Daoy (cell line): ENCODE measurements around the gene C3orf18. TPM values are rescaled to one million over a fixed set of nuclear protein-coding genes. Genes with fewer than 3 reads are reported as not detected.

Source experiments
- DNase-seq: peaks from one replicate; pipeline ENCODE4 v3.0.0-alpha.2; 2015; ENCODE audit warnings: low read depth
- total RNA-seq: library from RNA; depleted of rRNA; stranded (reverse); fragments of >200 nt; shearing (Covaris generic); gene quantifications from 2 replicates; pipeline ENCODE4 v1.2.3, GENCODE V29; 2014

C3orf18 gene
- total RNA-seq, 1 experiment from 2014 or later = 2.6 TPM

DNA sequence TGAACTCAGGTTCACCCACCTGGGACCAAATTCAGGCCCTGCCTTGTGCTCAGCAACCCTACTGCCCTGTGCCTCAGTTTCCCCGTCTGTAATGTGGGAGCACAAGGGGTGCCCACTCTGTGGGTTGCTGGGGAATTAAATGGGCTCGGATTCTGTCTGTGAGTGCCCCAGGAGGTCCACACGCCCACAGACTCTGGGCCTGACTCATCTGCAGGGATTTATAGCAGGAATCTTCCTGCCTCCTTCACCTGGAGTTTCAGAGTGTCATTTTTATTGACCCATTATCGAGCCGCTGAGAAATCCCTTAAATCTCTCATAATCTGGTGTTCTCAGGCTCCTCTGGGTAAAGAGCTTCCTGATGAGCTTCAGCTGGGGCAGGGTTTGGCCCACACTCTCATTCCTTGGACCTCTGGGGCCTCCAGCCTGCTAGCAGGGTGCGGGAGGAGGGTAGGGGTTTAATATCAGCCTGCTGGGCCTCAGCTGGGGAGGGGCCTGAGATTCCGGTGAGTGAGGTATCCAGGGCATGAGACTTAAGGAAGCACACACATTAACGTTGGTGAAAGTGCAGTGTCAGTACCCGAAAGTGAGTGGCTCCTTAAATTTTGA lies 16.4 kb downstream of the C3orf18 start:
- DNase-seq = no peak

DNA sequence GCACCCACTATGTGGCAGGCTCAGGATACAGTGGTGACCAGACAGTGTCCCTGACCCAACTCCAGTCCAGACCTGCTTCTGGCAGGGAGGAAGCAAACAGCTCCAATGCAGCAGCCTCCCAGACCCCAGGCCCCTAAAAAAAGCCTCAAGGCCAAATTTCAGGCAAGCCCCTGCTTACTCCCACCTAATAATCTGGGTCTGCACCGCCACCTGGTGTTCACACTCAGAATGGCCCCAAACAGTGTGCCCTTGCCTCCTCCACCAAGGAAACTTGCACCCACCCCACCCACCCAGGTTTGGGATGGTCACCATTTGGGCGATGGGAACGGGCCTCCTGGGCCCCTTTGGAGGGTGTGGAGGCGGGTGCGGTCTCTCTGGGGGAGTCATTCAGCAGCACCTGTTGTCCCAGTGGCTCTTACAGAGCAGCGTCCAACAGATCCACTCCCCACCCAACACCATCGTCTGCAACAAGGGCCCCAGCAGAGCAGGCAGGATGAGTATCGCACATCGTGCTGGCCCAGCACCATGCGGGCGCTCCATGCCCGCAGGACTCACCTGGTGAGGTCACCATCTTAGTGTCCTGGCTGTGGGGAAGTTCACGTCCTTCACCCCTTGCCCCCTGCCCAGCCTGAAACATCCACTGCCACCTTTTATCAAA lies 17.3 kb downstream of the C3orf18 start:
- DNase-seq = peak; percentile 34

DNA sequence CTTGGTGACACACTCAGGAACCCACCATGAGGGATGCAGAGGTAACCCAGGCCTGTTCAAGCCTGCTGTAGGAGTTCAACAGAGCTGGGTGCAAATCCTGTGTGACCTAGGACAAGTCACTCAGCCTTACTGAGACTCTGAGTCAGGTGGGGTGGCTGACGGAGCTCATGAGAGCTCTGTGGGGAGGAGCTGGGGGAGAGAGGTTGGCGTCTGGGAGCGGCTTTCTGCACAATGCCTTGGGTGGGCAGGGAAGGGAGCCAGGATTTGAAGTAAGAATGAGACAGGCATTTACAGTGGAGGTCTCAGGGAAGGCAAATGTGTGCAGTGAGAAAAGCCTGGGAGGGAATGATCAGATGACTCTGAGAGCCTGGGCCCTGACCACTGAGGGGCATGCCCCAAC lies 18.3 kb downstream of the C3orf18 start:
- DNase-seq = no peak

DNA sequence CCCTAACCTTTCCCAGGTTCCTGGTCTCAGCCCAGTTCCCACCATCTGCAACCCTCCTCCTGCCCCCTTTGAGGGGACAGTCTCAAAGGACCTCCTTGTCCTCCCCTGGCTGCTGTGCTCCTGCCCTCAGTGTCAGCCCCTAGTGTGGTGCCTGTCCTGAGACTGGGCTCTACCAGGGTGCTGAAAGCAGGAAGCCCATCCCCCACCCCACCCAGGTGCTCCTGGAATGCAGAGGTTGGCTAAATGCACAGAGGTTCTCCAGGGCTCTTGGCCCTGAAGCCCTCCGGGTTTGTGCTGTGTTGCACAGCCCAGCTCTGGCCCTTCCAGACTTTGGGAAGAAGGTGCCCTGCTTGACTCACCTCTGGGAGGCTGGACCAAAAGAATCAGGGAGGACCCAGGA lies 21.8 kb downstream of the C3orf18 start:
- DNase-seq = no peak

DNA sequence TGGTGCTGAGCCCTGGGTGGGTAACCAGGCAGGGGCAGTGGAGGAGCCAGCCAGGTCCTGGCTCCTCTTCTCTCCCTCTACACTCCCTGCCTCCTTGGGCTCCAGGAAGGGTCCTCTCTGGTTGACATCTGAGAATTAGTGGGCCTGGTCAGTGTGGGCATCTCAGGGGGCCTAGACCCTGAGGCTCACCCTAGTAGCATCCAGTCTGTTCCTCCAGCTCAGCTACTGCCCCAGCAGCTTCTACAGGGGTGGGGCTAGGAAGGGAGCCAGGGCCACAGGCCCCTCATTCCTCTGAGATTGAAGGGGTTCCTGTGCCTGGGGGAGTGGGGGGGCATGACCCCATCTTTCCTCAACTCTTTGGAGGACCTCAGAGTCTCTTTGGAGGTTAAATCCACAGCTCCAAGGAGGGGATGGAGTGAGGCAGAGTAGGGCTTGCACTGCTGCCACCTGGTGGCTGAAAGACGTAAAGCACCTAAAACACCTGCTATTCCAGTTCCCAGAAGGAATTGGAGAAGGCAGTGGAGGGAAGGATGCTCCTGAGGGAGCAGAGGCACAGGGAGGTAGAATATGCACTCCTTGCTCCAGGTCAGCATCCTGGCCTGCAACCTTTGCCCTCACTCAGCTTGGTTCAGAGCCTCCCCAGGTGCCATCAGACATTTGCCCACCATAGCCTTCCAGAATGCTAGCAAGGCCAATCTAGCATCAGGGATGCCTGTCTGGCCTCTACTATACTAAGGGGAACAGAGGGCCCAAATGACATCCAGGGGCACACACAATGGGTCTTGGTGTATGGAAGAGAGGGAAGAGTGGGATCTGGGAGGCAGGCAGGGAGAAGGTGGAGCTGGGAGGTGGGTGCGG lies 25.1 kb downstream of the C3orf18 start:
- DNase-seq = peak; percentile 49

DNA sequence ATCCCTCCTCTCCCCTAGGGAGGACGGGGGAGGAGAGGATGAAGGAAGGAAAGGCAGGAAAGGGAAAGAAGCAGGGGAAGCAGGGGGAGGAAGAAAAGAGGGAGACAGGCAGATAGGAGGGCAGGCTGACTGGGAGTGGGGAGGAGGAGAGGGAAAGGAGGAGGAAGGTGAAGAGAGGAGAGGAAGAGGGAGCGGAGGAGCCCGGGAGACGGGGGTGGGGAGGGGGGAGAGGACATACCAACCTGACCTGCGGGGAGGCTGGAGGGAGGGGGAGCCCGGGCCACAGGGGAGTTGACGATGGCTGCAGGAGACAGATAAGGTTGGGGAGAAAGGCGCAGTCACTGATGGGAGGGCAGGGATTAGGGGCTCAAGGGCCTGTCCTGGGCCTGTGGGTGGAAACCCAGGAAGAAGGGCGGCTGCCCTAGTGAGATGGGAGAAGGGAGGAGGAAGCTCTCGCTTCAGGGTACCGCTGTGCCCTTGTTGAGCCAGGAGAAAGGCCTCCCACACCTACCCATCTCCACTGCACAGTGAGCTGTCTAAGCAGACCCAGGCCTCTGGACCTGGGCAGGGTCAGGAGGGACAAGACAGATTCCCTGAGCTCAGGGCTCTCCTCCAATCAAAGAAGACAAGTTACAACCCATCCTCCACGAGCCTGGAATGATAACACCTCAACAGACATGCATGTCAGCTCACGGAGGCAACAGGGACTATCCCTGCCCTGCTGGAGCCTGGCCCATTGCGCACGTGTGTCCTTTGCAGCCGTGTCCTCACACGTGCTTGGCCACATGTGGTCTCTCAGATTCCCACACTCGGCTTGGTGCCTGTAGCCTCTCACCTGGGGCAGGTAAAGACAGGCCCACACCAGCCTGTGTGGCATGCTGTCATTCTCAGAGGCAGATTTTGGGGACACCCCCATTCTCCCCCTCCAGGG lies 27.9 kb downstream of the C3orf18 start:
- DNase-seq = no peak

DNA sequence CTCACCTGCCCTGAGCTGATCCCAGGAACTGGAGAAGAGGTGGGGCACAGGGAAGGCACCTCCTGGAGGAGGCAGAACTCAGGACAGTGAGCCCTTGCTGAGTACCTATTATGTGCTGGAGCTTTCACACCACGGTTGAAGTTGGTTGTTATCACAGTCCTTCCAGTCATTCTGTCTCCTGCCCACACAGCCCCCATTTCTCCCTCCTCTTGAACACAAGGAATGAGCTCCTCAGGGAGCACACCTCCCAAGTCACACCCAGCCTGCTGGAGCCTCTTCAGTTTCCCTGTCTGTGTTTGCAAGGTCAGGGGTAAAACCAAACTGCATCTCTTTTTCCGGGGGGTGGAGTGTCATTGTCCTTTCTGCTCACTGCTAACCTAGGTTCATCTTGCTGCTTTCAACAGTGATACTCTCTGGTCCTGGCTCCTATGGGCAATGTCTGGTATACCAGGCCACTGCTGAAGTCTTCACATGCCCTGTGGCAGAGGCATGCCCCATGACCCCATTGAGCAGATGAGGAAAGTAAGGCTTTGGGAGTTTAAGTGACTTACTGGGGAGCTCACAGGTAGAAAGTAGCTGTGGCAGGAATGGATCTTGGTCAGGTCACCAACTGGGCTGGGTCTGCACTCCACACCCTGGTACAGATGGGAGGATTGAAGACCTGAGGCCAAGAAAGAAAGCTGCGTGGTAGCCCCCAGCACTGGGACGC lies 30.0 kb downstream of the C3orf18 start:
- DNase-seq = no peak

DNA sequence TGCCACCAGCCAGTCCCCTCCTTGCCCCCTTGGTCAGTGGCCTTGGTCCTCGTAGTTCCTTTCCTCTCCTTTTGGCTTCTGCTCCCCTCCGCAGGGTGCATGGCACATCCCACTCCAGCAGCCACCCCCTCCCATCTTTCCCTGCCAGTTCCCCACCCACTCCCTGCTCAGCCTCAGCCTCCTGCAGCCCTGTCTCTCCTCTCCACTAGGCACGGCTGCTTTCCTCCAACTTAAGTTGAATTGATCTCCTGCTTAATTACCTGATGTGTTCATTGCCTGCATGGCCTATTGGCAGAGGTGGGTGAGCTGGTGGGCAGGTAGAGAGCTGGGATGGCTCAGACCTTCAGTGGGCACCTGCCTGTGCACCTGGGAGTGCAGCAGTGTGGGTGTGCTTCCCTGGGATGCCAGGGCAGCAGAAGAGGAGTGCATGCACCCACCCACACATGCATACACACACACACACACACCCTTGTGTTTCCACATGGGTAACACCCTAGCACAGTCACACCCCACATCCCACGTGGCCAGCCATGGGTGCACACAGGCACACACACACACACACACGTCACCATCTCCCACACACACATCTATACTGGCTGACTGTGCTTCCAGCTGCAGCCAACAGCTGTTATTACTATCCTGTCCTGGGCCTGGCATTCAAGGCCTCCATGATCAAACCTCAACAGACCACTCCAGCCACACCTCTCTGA lies 30.9 kb downstream of the C3orf18 start:
- no peak for DNase-seq

DNA sequence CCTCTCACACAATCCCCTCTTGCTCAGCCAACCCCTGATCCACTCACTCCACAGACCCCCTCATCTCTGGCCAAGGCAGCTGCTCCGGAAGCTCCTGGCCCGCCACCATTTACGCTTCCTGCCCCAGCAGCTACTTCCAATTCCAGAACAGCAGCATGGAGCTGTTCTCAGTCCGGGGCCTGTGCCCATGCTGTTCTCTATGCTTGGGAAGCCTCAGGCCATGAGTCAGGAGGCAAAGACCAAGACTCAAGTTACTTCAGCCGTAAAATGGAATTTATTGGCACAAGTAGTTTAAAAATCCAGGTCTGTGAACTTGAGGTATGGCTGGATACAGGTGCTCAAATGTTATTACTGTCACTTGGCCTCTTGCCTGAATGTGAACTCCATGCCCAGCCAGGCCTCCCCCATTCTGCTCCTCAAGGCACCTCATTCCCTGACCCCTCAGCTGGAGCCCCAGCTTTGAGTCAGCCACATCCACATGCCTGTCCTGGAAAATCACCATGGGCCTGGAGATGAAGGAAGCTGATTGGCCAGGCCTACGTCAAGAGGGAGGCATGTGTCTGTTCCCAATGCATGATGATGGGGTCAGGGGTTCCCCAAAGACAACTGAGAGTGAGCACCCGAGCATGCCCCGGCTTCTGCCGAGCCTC lies 32.7 kb downstream of the C3orf18 start:
- DNase-seq = no peak

DNA sequence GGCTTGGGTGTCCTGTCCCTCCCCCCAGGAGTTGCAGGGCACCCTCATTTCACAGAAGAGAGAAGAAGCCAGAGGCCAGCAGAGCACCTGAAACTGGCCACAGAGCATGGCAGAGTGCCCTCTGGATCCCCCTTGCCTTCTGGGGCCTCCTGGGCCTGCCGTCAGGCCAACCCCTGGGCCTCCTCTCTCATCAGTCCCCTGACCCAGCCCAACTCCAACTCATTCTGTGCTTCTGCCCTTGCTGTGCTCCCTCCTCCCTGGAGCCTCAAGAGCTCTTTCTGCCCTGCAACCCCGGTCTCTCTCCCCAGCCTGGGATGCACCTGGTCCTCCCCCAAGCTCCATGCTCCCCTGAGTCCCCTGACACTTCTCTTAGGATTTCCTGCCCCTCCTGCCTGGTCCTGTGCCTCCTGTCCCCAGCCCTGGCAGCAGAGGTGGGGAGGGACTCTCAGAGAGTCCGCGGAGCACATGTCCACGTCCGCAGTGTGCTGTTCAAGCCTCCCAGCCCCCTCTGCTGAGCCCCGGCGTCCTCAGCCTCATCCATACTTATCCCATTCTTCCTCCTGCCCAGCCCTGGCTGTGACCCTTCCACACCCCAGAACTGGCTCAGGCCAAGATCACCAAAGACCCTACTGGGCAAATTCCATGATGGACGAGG lies 33.6 kb downstream of the C3orf18 start:
- DNase-seq = no peak

DNA sequence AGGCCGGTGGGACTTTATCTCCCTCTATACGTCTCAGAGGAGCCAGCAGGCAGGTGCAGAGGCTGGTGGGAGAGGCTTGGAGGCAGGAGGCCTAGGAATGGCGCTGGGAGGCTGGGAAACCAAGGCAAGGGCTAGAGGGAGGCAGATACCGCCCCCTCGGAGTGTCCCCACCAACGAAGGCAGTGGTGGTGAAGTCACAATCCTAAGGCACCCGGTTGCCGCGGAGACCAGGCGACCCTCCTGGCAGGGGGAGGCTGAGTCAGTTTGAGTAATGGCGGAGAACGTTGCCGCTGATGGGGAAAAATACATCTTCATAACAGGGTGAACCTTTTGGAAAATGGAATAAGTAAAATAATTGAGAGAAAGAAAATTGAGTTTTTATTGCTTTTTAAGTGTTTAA lies 34.2 kb downstream of the C3orf18 start:
- no peak for DNase-seq

DNA sequence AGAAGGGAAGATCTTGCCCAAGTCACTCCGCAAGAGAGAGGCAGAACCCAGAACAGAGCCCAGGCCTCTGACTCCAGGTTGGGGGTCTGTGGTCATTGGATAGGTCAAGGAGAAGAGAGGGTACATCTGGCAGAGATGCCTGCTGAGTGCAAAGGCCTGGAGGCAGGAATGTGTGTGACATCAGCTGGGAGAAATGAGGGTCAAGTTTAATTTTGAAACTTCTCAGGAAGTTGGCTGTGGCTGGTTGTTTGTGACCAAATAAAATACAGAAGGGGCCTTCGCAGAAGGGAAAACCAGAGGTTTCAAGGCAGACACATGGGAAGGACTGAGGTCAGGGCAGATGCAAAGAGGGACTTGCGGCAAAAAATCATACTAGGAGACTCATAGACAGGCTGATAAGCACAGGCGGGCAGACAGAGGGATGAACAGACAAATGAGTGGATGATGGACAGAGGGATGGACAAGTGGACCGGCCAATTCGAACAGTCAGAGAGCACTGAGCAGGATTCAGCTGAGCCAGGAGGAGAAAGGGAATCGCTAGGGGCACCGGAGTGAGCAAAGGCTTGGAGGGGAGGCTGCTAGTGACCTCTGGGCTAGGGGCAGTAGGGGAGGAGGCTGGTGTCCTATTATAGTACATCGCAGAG lies 35.4 kb downstream of the C3orf18 start:
- no peak for DNase-seq

DNA sequence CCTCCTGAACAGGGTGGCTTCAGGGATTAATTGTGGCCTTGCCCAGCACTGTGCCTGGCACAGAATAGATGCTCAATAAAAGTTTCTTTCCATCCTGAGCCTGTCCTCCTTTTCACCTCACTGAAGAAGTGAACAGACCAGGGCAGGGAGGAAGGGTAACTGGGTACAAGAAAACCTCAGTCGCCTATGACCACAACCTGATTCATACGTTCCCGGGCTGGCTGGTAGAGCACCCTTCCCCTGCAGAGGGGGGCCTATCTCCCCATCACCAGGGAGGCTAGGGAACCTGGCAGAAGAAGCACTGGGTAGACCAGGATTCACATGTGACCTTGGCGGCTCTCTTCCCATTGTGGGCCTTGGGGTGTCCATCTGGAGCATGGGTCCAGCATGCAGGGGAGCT lies 36.3 kb downstream of the C3orf18 start:
- no peak for DNase-seq

DNA sequence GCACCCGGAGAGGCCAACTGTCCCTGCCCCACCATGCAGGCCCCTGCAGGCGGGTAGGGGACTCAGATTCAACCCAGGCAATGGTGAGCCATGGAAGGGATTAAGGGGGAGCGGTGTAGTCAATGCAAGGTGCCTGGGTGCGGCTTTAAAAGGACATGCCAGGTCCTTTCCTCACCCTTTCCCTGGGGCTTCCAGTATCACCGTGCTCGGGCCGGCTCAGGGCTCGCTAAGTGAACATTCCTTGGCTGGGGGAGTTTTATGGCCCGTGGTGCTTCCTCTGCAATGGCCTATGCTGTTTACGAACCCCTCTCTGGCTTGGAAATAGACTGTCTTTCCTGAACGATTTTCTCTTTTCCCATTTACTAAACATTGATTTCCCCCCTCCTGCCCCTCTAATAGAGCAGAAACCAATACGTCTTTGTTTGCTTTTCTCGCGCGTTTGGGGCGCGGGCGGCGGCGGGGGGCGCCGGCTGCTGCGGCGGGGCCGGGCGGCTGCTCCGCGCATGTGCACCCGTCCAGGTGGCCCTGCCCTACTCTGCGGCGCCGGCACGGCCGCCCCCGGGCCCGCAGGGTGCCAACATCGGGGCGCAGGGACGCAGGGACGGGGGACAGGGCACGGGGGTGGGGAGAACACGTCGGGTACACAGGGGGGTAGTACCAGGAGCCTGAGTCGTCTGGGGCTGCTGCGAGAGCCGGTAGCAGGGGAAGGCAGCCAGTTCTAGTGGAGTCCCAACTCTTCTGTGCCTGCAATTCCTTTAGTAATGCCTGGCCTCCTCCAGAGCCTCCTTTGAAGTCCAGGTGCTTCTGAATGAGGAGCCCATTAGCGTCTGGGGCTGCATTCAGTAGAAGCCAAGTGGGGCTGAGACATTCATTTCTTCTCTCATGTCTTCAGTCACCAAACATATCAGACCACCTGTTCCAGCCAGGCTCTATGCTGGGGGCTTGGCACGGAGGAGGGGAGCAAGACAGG lies 37.3 kb downstream of the C3orf18 start:
- no peak for DNase-seq

DNA sequence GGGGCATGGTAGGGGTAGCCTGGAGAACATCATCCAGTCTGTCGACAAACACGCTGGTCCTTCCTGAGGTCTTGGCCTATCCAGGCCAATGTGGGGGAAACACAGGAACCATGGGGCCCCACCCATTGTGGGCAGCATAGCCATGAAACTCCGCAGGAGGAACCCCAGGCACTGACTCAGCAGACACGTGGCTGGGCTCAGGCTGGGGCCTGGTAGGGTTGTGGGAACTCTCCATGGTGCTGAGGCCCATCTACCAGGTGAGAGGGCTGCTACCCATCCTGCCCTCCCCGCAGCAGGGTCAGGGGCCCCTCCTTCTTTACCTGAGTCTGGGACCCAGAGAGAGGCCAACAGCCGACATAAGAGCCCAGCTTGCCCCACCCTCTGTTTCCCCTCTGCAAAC lies 41.6 kb downstream of the C3orf18 start:
- peak; percentile 77 for DNase-seq

DNA sequence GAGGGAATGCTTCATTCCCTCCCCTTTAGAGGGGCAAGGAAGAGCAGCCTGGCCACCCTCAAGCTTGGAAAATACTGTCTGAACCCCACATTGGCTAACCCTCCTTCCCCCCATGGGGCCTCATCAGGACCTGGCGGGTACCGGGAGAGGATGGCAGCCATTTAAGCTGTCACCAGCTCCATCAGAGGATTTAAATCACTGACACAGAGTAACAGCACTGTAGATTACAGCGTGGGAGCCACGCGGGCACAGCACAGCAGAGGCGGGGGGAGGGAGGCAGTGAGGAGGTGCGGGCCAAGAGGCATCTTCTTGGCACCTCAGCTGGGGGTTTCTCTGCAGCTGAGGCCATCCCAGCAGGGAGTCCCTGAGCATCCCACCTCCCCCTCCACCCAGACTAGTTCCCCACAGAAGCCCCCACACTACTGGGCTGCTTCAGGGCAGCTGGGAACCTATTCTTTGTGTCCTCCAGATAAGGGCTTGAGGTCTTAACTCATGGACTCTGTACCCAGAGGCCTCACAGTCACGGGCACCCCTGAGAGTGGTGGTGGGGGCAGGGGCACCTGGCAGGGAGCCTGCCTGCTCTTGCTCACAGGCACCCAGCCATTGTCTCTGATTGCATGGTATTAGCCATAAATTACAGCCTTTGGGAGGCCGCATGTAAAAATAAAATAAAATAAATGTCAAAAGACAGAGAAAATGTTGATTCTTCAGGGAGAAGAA lies 42.2 kb downstream of the C3orf18 start:
- no peak for DNase-seq

DNA sequence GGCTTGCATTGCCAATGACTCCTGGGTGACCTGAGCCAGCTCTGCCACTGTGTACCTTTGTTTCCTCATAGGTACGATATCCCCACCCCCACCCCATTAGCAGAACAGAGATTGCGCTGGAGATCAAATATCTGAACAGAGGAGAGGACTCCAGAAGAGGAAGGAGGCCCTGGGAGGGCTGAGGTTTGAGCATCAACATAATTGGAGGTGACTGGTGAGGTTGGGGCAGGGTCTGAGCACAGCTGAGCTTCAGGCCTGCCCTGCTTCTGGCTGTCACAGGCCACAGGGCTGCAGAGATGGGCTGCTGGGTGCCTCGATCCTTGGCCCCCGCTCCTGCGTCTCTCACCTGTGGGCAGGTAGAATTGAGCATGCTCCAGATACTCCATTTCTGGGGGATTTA lies 42.8 kb downstream of the C3orf18 start:
- DNase-seq = no peak
